ENCODE measurements around the gene NAV1. TPM values are rescaled to one million over a fixed set of nuclear protein-coding genes. Genes with fewer than 3 reads are reported as not detected.

NAV1 gene
- total and polyA plus RNA-seq, 9 of the 15 experiments (the other 6 are each of a cell fraction or from before 2014, with no cell fraction given), result 0.91 to 16.8 (median 3.2) TPM

GRCh38 chr1:201551877-201552731, 13.2 kb downstream of the NAV1 start (continued):
- TF ChIP-seq SIN3B (IDR thresholded peaks at IDR 0.05; ENCODE audit: low read depth), result no peak
- TF ChIP-seq ZKSCAN8 (CRISPR knock-in tag; IDR thresholded peaks at IDR 0.05), result no peak; the same call in 1 of the 2 replicates
- TF ChIP-seq TSC22D4 (tag; IDR thresholded peaks at IDR 0.05), result no peak
- no peak for TF ChIP-seq TBP (optimal IDR thresholded peaks at IDR 0.05; ENCODE audit: low read depth, low read length)
- TF ChIP-seq EGR1 (conservative IDR thresholded peaks at IDR 0.05), result peak; percentile 44; the same call in 1 of the 2 replicates
- TF ChIP-seq CREB1 (IDR thresholded peaks at IDR 0.05), result peak; percentile 49; the same call in 1 of the 2 replicates
- peak; percentile 86 for TF ChIP-seq CREB1 (CRISPR knock-in tag; IDR thresholded peaks at IDR 0.05)
- TF ChIP-seq ID3 (CRISPR knock-in tag; IDR thresholded peaks at IDR 0.05), result no peak
- TF ChIP-seq ID3 (tag; IDR thresholded peaks at IDR 0.05), result no peak; the same call in 1 of the 2 replicates
- no peak for TF ChIP-seq RBM14 (IDR thresholded peaks at IDR 0.05; ENCODE audit: borderline replicate concordance, insufficient read depth, low read depth, low read length)
- TF ChIP-seq SAFB2 (IDR thresholded peaks at IDR 0.05; ENCODE audit: borderline replicate concordance, low read depth, low read length, severe bottlenecking), result no peak
- TF ChIP-seq ZNF507 (tag; conservative IDR thresholded peaks at IDR 0.05), result no peak
- no peak for TF ChIP-seq PCBP2 (IDR thresholded peaks at IDR 0.05; ENCODE audit: low read depth, low read length, poor library complexity, severe bottlenecking)
- peak; percentile 62; the same call in 1 of the 2 replicates for TF ChIP-seq ZBTB17 (CRISPR knock-in tag; IDR thresholded peaks at IDR 0.05)
- TF ChIP-seq CHD7 (IDR thresholded peaks at IDR 0.05; ENCODE audit: low read depth, low read length), result no peak
- TF ChIP-seq SOX6 (IDR thresholded peaks at IDR 0.05), result peak; percentile 64

Measured in K562 (cell line).